ENCODE measurements around the gene SOS1. TPM values are rescaled to one million over a fixed set of nuclear protein-coding genes. Genes with fewer than 3 reads are reported as not detected.

Gene SOS1
- polyA plus RNA-seq, 1 of the 3 experiments (the other 2 are of a cell fraction): 12.8 TPM

- no peak overlapping the region for H2AFZ ChIP-seq (ENCODE audit: low read depth)
- ChIA-PET CTCF (interaction anchor here (0.6 kb wide), 1 partner anchor 214 kb away, joined by 3 read pairs; no protein-coding TSS in a partner anchor), POLR2A (no interaction called here)
- WGBS (ENCODE audit: low lambda C conversion rate): 88% methylated on average over 2 of the region's 2 CpGs
- no peaks in the 10 kb centered on the region for H3K27me3 ChIP-seq (ENCODE audit: insufficient read depth)
- TF ChIP-seq TEAD4 (IDR thresholded peaks at IDR 0.05; ENCODE audit: borderline replicate concordance, insufficient read depth) (no peak), EZH2phosphoT487 (IDR thresholded peaks at IDR 0.05; ENCODE audit: borderline replicate concordance, low read depth) (no peak)
- no peak for DNase-seq
- no peaks in the 10 kb centered on the region for H3K36me3 ChIP-seq (replicated peaks in 1 of 2; ENCODE audit: control insufficient read depth in 1 of 2, insufficient read depth in 2 of 2, low read length in 1 of 2)
- H3K9me2 ChIP-seq: no peaks in the 10 kb centered on the region
- no peak overlapping the region for H3K9ac ChIP-seq
- H3K9me3 ChIP-seq: no peaks in the 10 kb centered on the region
- no peaks in the 10 kb centered on the region for H4K20me1 ChIP-seq (ENCODE audit: insufficient read depth)
- H3K4me2 ChIP-seq: no peak overlapping the region
- no peaks in the 10 kb centered on the region; a peak in 1 of 4 replicates for H3K4me1 ChIP-seq (ENCODE audit: control insufficient read depth in 1 of 2, insufficient read depth in 2 of 2, low read depth in 1 of 2, low read length in 1 of 2)
- no peak overlapping the region for H3K27ac ChIP-seq (ENCODE audit: low read depth in 2 of 2, low read length in 1 of 2)
- no peak overlapping the region for H3K4me3 ChIP-seq (ENCODE audit: low read depth in 2 of 2, low read length in 1 of 2)
- H3F3A ChIP-seq (replicated peaks; ENCODE audit: insufficient read depth): no peaks in the 10 kb centered on the region
- H3K79me2 ChIP-seq (ENCODE audit: insufficient read depth): no peaks in the 10 kb centered on the region
Observed at GRCh38 chr2:39152504-39152903, 31.7 kb upstream of the SOS1 start.

- Histone ChIP-seq H2AFZ (ENCODE audit: low read depth) (no peak overlapping the region), H3K4me1 (ENCODE audit: control insufficient read depth in 1 of 2, insufficient read depth in 2 of 2, low read depth in 1 of 2, low read length in 1 of 2) (no peaks in the 10 kb centered on the region; a peak in 1 of 4 replicates), H3K9ac (no peak overlapping the region), H3K79me2 (ENCODE audit: insufficient read depth) (no peaks in the 10 kb centered on the region), H3K27me3 (ENCODE audit: insufficient read depth) (no peaks in the 10 kb centered on the region), H3K36me3 (replicated peaks in 1 of 2; ENCODE audit: control insufficient read depth in 1 of 2, insufficient read depth in 2 of 2, low read length in 1 of 2) (no peaks in the 10 kb centered on the region), H3K9me3 (no peaks in the 10 kb centered on the region), H3K4me3 (ENCODE audit: low read depth in 2 of 2, low read length in 1 of 2) (no peak overlapping the region), H3K4me2 (no peak overlapping the region), H3F3A (replicated peaks; ENCODE audit: insufficient read depth) (no peaks in the 10 kb centered on the region), H3K9me2 (no peaks in the 10 kb centered on the region), H3K27ac (ENCODE audit: low read depth in 2 of 2, low read length in 1 of 2) (no peak overlapping the region), H4K20me1 (ENCODE audit: insufficient read depth) (no peaks in the 10 kb centered on the region)
- 80% methylated on average over 9 of the region's 9 CpGs for WGBS (ENCODE audit: low lambda C conversion rate)
- TF ChIP-seq REST (IDR thresholded peaks at IDR 0.05; ENCODE audit: low read depth, low read length) (no peak), MEF2A (IDR thresholded peaks at IDR 0.05; ENCODE audit: borderline replicate concordance, low read depth) (no peak), TCF12 (IDR thresholded peaks at IDR 0.05) (no peak), EZH2phosphoT487 (IDR thresholded peaks at IDR 0.05; ENCODE audit: borderline replicate concordance, low read depth) (no peak), NRF1 (IDR thresholded peaks at IDR 0.05; ENCODE audit: low read depth, low read length) (no peak), CHD2 (IDR thresholded peaks at IDR 0.05; ENCODE audit: low read length, partially characterized antibody) (no peak)
- CTCF ChIA-PET: interaction anchor here (0.8 to 1.2 kb wide), 2 partner anchors 26 to 77 kb away, joined by 3 read pairs; no protein-coding TSS in a partner anchor
- POLR2A ChIA-PET: interaction anchor here (0.6 kb wide), 1 partner anchor 27 kb away, joined by 3 read pairs; no protein-coding TSS in a partner anchor
- no peak for DNase-seq
Observed at GRCh38 chr2:39150890-39151497, 30.1 kb upstream of the SOS1 start.
